ENCODE results near the gene WSCD1.

Gene WSCD1

DNA sequence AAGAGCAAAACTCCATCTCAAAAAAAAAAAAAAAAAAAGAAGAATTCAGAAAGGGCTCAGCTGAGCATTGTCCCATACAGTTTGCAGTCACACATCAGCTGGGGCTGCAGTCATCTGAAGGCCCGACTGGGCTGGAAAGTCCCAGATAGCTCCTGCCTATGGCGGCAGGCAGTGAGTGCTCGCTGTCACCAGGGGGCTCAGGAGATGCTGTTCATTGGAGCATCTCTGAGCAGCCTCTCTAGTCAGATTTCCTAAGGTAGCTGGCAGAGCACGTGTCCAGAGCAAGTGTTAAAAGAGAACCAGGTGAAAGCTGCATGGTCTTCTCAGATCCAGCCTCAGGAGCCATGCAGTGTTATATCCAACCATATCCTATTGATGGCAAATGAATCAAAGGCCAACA, 75.8 kb downstream of the WSCD1 start:
- DNase-seq (ENCODE audit: low read depth) = no peak
- TF ChIP-seq, protein P1, sequence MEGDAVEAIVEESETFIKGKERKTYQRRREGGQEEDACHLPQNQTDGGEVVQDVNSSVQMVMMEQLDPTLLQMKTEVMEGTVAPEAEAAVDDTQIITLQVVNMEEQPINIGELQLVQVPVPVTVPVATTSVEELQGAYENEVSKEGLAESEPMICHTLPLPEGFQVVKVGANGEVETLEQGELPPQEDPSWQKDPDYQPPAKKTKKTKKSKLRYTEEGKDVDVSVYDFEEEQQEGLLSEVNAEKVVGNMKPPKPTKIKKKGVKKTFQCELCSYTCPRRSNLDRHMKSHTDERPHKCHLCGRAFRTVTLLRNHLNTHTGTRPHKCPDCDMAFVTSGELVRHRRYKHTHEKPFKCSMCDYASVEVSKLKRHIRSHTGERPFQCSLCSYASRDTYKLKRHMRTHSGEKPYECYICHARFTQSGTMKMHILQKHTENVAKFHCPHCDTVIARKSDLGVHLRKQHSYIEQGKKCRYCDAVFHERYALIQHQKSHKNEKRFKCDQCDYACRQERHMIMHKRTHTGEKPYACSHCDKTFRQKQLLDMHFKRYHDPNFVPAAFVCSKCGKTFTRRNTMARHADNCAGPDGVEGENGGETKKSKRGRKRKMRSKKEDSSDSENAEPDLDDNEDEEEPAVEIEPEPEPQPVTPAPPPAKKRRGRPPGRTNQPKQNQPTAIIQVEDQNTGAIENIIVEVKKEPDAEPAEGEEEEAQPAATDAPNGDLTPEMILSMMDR (IDR thresholded peaks at IDR 0.05; ENCODE audit: control insufficient read depth, insufficient read depth, low read depth, low read length, missing control alignments) = no peak
- H3K4me3 ChIP-seq (ENCODE audit: control insufficient read depth, low read depth, low read length) = no peak overlapping the region

DNA sequence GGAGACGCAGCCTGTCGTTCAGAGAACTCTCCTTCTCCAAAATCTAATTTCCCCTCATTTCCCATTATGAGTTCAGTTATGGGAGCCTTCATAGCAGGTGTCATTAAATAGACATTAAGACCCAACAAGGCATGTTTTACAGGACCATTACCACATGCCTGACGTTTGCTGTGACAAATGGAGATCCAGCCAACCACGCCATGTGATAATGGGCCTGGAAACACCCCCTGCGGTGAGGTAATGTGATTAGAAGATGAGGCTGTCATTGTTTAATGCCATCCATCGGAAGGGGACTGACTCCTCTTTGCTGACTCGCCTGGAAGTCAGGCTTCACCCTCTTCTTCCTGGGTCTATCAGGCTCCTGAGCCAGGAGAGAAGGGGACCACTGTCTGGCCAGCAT, 76.9 kb downstream of the WSCD1 start:
- DNase-seq (ENCODE audit: low read depth) = no peak
- H3K4me3 ChIP-seq (ENCODE audit: control insufficient read depth, low read depth, low read length) = no peak overlapping the region
- TF ChIP-seq, protein P1 (IDR thresholded peaks at IDR 0.05; ENCODE audit: control insufficient read depth, insufficient read depth, low read depth, low read length, missing control alignments) = no peak

DNA sequence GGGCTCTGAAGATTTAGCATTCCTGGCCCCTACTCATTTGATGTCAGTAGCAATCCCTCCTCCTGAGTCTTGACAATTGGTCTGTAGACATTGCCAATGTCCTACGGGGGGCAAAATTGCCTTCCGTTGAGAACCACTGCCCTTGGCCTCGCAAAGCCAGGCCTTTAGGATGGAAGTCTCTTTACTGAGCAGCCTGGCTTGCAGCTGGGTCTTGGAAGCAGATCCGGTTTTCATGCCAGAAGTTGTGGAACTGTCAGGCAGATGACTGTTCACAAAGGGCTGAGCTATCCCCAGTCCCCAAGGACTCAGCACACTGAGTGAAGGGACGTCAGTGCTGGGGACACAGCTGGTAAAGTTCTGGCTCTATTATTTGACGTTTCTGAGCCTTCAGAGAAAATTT, 83.2 kb downstream of the WSCD1 start:
- TF ChIP-seq, protein P1 (IDR thresholded peaks at IDR 0.05; ENCODE audit: control insufficient read depth, insufficient read depth, low read depth, low read length, missing control alignments) = no peak
- H3K4me3 ChIP-seq (ENCODE audit: control insufficient read depth, low read depth, low read length) = no peak overlapping the region
- DNase-seq (ENCODE audit: low read depth) = no peak

DNA sequence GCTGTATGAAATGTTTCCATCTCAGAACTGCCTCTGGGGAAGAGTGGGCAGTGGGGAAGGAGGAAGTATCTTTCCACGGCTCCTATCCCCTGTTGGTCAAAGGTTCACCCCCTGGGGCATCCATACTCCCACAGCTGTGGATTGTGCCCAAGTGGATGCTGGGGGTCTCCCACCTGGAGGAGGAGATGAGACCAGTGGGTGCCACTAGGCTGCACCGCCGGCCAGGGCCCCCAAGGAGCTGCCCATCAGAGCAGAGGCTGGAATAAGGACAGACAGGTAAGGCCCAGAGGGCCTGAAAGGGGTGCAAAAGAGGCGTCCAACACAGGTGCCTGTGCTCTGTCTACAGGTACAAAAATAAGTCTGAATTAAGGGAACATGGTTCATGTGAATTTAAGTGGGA, 87.5 kb downstream of the WSCD1 start:
- no peak overlapping the region for H3K4me3 ChIP-seq (ENCODE audit: control insufficient read depth, low read depth, low read length)
- TF ChIP-seq, protein P1 (IDR thresholded peaks at IDR 0.05; ENCODE audit: control insufficient read depth, insufficient read depth, low read depth, low read length, missing control alignments) = no peak
- no peak for DNase-seq (ENCODE audit: low read depth)

DNA sequence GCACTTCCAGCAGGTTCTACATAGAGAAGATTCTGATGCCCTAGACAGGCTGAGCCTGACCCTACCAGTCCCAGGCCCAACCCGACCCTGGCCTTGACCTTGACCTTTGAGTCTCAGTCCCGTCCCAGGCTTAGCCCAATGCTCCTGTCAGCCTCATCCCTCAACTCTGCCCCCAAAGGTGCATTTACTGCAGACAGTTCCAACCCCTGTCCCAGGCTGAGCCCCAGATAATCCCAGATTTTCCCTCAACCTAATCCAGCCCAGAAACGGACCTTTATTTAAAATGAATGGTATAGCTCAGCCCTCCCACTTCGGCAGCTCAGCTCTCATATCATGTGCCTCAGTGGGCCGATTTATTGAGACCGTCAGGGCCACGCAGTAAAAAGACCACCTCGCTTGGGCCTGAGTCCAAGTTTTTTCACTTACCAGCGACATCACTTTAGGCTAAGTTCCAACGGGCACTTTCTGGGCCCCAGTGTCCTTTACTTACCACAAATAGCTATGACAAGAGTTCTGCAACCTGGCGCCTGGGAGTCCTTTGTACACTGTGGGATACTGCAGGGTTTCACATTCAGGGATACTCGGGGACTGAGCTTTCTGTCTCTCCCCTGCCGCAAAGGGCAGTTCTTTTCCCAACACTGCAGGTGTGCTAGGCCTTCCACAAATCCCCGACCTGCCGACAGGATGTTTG, 89.5 kb downstream of the WSCD1 start:
- H3K4me3 ChIP-seq (ENCODE audit: control insufficient read depth, low read depth, low read length) = no peak overlapping the region
- DNase-seq (ENCODE audit: low read depth) = no peak
- TF ChIP-seq, protein P1 (IDR thresholded peaks at IDR 0.05; ENCODE audit: control insufficient read depth, insufficient read depth, low read depth, low read length, missing control alignments) = no peak

DNA sequence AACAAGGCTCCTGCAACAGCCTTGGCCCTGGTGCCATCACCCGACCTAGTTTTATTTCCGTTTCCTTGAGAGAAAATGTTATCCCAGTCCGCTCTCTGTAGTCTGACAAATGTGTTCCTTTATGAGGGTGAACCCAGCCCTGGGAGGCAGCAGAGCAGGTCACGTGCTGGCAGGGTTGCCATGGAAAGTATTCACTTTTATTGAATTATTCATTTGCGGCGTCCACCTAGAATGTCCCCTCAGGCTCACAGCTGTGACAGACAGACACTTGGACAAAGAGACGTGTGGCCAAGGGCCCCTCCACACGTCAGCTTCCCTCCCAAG, 90.0 kb downstream of the WSCD1 start:
- no peak for DNase-seq (ENCODE audit: low read depth)
- H3K4me3 ChIP-seq (ENCODE audit: control insufficient read depth, low read depth, low read length) = no peak overlapping the region
- TF ChIP-seq, protein P1 (IDR thresholded peaks at IDR 0.05; ENCODE audit: control insufficient read depth, insufficient read depth, low read depth, low read length, missing control alignments) = no peak
